ENCODE measurements around the gene FAM20B.
A peak's percentile ranks its signal among the peaks of the same experiment; 100 is the strongest.
"Not testable (repeated sequence)": the region's sequence is repeated elsewhere in the genome, so short reads cannot be mapped to it uniquely, and the experiment has no call there.

Gene FAM20B

GRCh38 chr1:179025125-179025974, at the start of gene FAM20B:
FAM20B (plus strand) TSS chr1:179025894; CDS start chr1:179043848, 17,954 bp downstream.
- peak; percentile 72 to 89 (median 78) for DNase-seq

GRCh38 chr1:178976541-178976940, 49.2 kb upstream of the FAM20B start:
- DNase-seq: no peak

- DNase-seq: no peak
These were observed 39.5 kb upstream of the FAM20B start for GRCh38 chr1:178986204-178986603.

- not testable (repeated sequence) for DNase-seq
These were observed 37.5 kb upstream of the FAM20B start for GRCh38 chr1:178988198-178988597.

GRCh38 chr1:178993559-178993958, 32.1 kb upstream of the FAM20B start:
- no peak for DNase-seq

- DNase-seq: no peak
These were observed 28.3 kb upstream of the FAM20B start for GRCh38 chr1:178997428-178997827.

- DNase-seq: no peak
These were observed 27.4 kb upstream of the FAM20B start for GRCh38 chr1:178998295-178998694.

GRCh38 chr1:178999061-178999460, 26.6 kb upstream of the FAM20B start:
- no peak for DNase-seq

GRCh38 chr1:179001451-179001850, 24.2 kb upstream of the FAM20B start:
- no peak for DNase-seq

- DNase-seq: not testable (repeated sequence)
These were observed 23.6 kb upstream of the FAM20B start for GRCh38 chr1:179002064-179002463.

- DNase-seq: peak; percentile 39 to 66 (median 50)
These were observed 22.9 kb upstream of the FAM20B start for GRCh38 chr1:179002552-179003345.

- DNase-seq: no peak
These were observed 22.1 kb upstream of the FAM20B start for GRCh38 chr1:179003512-179004066.

- no peak for DNase-seq
These were observed 18.5 kb upstream of the FAM20B start for GRCh38 chr1:179007233-179007632.

GRCh38 chr1:179010671-179011070, 15.0 kb upstream of the FAM20B start:
- no peak for DNase-seq

- DNase-seq: no peak
These were observed 13.7 kb upstream of the FAM20B start for GRCh38 chr1:179012038-179012437.

- no peak for DNase-seq
These were observed 11.6 kb upstream of the FAM20B start for GRCh38 chr1:179014123-179014522.

- no peak for DNase-seq
These were observed 10.3 kb upstream of the FAM20B start for GRCh38 chr1:179015396-179015795.

- no peak for DNase-seq
These were observed 8.8 kb upstream of the FAM20B start for GRCh38 chr1:179016706-179017382.

GRCh38 chr1:179017383-179018326, 8.0 kb upstream of the FAM20B start:
- no peak for DNase-seq

GRCh38 chr1:179021873-179022272, 3.8 kb upstream of the FAM20B start:
- DNase-seq: no peak

GRCh38 chr1:179023946-179024650, 1.6 kb upstream of the FAM20B start:
- no peak for DNase-seq

Measured in activated naive CD4-positive, alpha-beta T cell (primary cell).